Right lobe of liver (tissue), 4 donors: ENCODE measurements around the gene RBM44.

ENCODE experiments used
- POLR2A ChIP-seq: fragments of 450-650 bp; IDR thresholded peaks from one replicate; pipeline ENCODE4 v1.6.1; 2017; ENCODE audit warnings: antibody characterized with exemption, mild to moderate bottlenecking
- TF ChIP-seq, protein P1 (sequence below), 4 donors: fragments of 200-600 bp in 3 of 4; fragments of 450-650 bp in 1 of 4; IDR thresholded peaks; one replicate each; pipeline versions ENCODE4 v1.5.1 to v1.8.0; 2016 to 2022; ENCODE audit warnings: antibody characterized with exemption in 4 of 4, mild to moderate bottlenecking in 2 of 4
- donor health status: DM: no; HTN: no; CAD: no.
- donor health status: DM: no; HTN: no; CAD: no.
- donor health status: DM: no; HTN: yes; CAD: no.

DNA sequence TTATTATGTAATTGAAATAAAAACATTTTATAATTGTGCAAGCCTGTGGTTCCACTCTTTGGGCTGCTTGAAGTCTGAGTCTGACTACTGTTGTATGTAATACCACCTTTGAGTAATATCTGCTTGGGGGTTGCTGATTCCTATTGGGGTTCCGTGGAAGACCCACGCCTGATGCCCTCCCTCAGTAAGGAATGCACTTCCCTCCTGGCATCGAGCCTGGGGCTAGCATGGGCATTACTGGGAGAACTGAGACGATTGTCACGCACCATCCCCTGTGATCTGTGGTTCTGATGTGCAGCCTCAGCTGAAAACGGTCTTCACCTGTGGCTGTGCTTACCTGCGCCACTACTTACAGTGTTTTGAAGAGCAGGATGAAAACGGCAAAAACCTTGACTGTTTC lies 32.7 kb upstream of the RBM44 start:
- TF ChIP-seq, protein P1, sequence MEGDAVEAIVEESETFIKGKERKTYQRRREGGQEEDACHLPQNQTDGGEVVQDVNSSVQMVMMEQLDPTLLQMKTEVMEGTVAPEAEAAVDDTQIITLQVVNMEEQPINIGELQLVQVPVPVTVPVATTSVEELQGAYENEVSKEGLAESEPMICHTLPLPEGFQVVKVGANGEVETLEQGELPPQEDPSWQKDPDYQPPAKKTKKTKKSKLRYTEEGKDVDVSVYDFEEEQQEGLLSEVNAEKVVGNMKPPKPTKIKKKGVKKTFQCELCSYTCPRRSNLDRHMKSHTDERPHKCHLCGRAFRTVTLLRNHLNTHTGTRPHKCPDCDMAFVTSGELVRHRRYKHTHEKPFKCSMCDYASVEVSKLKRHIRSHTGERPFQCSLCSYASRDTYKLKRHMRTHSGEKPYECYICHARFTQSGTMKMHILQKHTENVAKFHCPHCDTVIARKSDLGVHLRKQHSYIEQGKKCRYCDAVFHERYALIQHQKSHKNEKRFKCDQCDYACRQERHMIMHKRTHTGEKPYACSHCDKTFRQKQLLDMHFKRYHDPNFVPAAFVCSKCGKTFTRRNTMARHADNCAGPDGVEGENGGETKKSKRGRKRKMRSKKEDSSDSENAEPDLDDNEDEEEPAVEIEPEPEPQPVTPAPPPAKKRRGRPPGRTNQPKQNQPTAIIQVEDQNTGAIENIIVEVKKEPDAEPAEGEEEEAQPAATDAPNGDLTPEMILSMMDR (IDR thresholded peaks at IDR 0.05), result no peak
- TF ChIP-seq POLR2A, result no peak
